Activated CD4-positive, alpha-beta T cell treated with anti-CD3 and anti-CD28 coated beads for 24 hours (primary cell): Measurements from ENCODE around the gene TOMT.
A peak's percentile ranks its signal among the peaks of the same experiment; 100 is the strongest.

Source experiments
- DNase-seq, 2 donors: peaks; one replicate each; pipeline ENCODE4 v3.0.0-alpha.2; 2020; ENCODE audit warnings: low read depth in 2 of 2

TOMT gene

GRCh38 chr11:72085621-72086351, 19.9 kb upstream of the TOMT start:
- no peak for DNase-seq

GRCh38 chr11:72088076-72088808, 17.5 kb upstream of the TOMT start:
- DNase-seq = no peak

- DNase-seq = peak; percentile 43 to 55
These were observed 14.4 kb upstream of the TOMT start for GRCh38 chr11:72091292-72091691.

- no peak for DNase-seq
These were observed 7.0 kb upstream of the TOMT start for GRCh38 chr11:72098741-72099140.

- DNase-seq = no peak
These were observed 5.7 kb upstream of the TOMT start for GRCh38 chr11:72100009-72100408.

GRCh38 chr11:72100462-72100861, 5.3 kb upstream of the TOMT start:
- no peak for DNase-seq

GRCh38 chr11:72102162-72102561, 3.6 kb upstream of the TOMT start:
- no peak for DNase-seq

GRCh38 chr11:72102631-72102945, 3.1 kb upstream of the TOMT start:
- no peak for DNase-seq

GRCh38 chr11:72102946-72103753, 2.6 kb upstream of the TOMT start, which contains the start of gene LAMTOR1:
Gene LAMTOR1, minus strand, starts transcription at chr11:72103297. Its CDS starts 73 bp downstream, at chr11:72103224.
- DNase-seq = peak; percentile 94 to 97

GRCh38 chr11:72103754-72104167, 2.0 kb upstream of the TOMT start:
- DNase-seq = no peak

- no peak for DNase-seq
These were observed 5.8 kb downstream of the TOMT start for GRCh38 chr11:72111300-72112142.

GRCh38 chr11:72112143-72112977, 6.6 kb downstream of the TOMT start, which contains the start of gene ANAPC15:
Gene ANAPC15, minus strand, starts transcription at chr11:72112695. Its CDS starts 1,419 bp downstream, at chr11:72111276.
- DNase-seq = peak; percentile 96 to 99

GRCh38 chr11:72112978-72113808, 7.5 kb downstream of the TOMT start:
- no peak for DNase-seq

GRCh38 chr11:72114570-72114969, 8.8 kb downstream of the TOMT start:
- DNase-seq = no peak

GRCh38 chr11:72116019-72116755, 10.5 kb downstream of the TOMT start:
- DNase-seq = no peak

- no peak for DNase-seq
These were observed 13.5 kb downstream of the TOMT start for GRCh38 chr11:72119198-72119597.

- no peak for DNase-seq
These were observed 15.2 kb downstream of the TOMT start for GRCh38 chr11:72120930-72121329.

- no peak for DNase-seq
These were observed 16.9 kb downstream of the TOMT start for GRCh38 chr11:72122607-72123006.

GRCh38 chr11:72123117-72123653, 17.5 kb downstream of the TOMT start:
- DNase-seq = no peak
